ENCODE data around the gene RUSF1.

GRCh38 chr16:31501226-31501965, 6.8 kb downstream of the RUSF1 start:
- TF ChIP-seq, protein P1, sequence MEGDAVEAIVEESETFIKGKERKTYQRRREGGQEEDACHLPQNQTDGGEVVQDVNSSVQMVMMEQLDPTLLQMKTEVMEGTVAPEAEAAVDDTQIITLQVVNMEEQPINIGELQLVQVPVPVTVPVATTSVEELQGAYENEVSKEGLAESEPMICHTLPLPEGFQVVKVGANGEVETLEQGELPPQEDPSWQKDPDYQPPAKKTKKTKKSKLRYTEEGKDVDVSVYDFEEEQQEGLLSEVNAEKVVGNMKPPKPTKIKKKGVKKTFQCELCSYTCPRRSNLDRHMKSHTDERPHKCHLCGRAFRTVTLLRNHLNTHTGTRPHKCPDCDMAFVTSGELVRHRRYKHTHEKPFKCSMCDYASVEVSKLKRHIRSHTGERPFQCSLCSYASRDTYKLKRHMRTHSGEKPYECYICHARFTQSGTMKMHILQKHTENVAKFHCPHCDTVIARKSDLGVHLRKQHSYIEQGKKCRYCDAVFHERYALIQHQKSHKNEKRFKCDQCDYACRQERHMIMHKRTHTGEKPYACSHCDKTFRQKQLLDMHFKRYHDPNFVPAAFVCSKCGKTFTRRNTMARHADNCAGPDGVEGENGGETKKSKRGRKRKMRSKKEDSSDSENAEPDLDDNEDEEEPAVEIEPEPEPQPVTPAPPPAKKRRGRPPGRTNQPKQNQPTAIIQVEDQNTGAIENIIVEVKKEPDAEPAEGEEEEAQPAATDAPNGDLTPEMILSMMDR (IDR thresholded peaks at IDR 0.05; ENCODE audit: low read depth, low read length, missing input control): no peak
- TF ChIP-seq RXRA (IDR thresholded peaks at IDR 0.05) (peak; percentile 80 to 93), GABPA (IDR thresholded peaks at IDR 0.05 in 1 of 2, conservative IDR thresholded peaks at IDR 0.05 in 1 of 2) (peak in 1 of 2 donors; percentile 66), YY1 (IDR thresholded peaks at IDR 0.05) (peak; percentile 75)
- TF ChIP-seq, protein P2, sequence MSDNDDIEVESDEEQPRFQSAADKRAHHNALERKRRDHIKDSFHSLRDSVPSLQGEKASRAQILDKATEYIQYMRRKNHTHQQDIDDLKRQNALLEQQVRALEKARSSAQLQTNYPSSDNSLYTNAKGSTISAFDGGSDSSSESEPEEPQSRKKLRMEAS (IDR thresholded peaks at IDR 0.05): no peak

Data from liver (tissue), 3 donors.